Activated T-helper 1 cell treated with anti-CD3 and anti-CD28 coated beads, Interleukin-12 subunit alpha, Interleukin-12 subunit beta, Interleukin-2, Interleukin-4 antibody, amounts not matched to agents 30 ng/mL and 10 ng/mL and 1 ng/mL, durations not matched to agents 14 hours and 24 hours and 36 hours (primary cell): Measurements from ENCODE around the gene FRMD4A. TPM values are rescaled to one million over a fixed set of nuclear protein-coding genes. Genes with fewer than 3 reads are reported as not detected.

Experiments used
- DNase-seq: peaks from one replicate; pipeline ENCODE4 v3.0.0; 2021; ENCODE audit warnings: low spot score
- H3K27ac Mint-ChIP-seq: one replicate; pipeline ENCODE4 v1.8.0; 2021; ENCODE audit warnings: mild to moderate bottlenecking, mixed read lengths
- H3K27me3 Mint-ChIP-seq: one replicate; pipeline ENCODE4 v1.8.0; 2022; ENCODE audit warnings: mild to moderate bottlenecking, moderate library complexity, mixed read lengths; ENCODE audit not compliant: insufficient read depth
- H3K36me3 Mint-ChIP-seq: one replicate; pipeline ENCODE4 v1.8.0; 2021; ENCODE audit warnings: low read depth, mixed read lengths
- H3K4me1 Mint-ChIP-seq: one replicate; pipeline ENCODE4 v1.8.0; 2021; ENCODE audit warnings: low read depth, mixed read lengths
- H3K4me3 Mint-ChIP-seq: one replicate; pipeline ENCODE4 v1.8.0; 2021; ENCODE audit warnings: mild to moderate bottlenecking, moderate library complexity, mixed read lengths
- H3K9me3 Mint-ChIP-seq: one replicate; pipeline ENCODE4 v1.8.0; 2021; ENCODE audit warnings: mixed read lengths
- intact Hi-C: fragments of 100-400 bp; cut with micrococcal nuclease; formaldehyde crosslinking; loops from one replicate; pipeline ENCODE4 v1.15.1; 2024
- total RNA-seq: library from RNA; stranded (reverse); gene quantifications from 2 replicates; pipeline ENCODE4 v1.2.3, GENCODE V29; 2022

FRMD4A gene
- total RNA-seq, 1 donor from 2014 or later = 0.31 TPM

DNA sequence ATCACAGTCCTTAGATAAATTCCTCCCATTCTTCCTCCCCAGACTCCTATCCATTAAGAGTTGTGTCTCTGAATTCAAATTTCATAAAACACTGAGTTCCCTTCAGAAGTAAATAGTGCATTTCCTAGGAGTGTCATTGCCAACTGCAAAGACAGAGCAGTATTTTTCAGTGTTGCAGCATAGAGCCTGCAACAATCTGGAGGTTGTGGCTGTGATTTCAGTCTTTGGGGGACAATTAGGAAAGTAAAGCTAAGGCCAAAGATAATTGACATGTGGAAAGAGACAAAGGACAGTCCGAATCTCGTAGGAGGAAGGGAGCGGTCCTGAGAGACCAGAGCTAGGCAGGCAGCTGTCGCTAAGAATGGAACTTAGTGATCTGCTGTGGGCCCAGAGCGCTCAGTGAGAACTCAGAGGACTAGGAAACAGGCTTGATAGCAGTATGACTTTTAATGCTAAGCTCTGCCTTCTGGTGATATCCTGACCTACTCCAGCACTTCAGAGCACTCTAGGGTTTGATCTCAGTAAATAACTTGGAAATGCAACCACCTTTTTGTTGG lies 697.8 kb downstream of the FRMD4A start:
- no peak overlapping the region for H3K27ac Mint-ChIP-seq
- peaks cover 9% of the 10 kb centered on the region for H3K36me3 Mint-ChIP-seq

GRCh38 chr10:13632440-13632839 lies 698.3 kb downstream of the FRMD4A start:
- intact Hi-C loops = no loop called here
- Mint-ChIP-seq H3K27ac (no peak overlapping the region), H3K36me3 (peaks cover 7% of the 10 kb centered on the region), H3K4me1 (no peaks in the 10 kb centered on the region), H3K27me3 (no peaks in the 10 kb centered on the region), H3K4me3 (no peak overlapping the region), H3K9me3 (no peaks in the 10 kb centered on the region)
- no peak for DNase-seq

More for the DNA sequence above, 697.8 kb downstream of the FRMD4A start:
- intact Hi-C loops = no loop called here
- Mint-ChIP-seq H3K9me3 (no peaks in the 10 kb centered on the region), H3K4me3 (no peak overlapping the region), H3K27me3 (no peaks in the 10 kb centered on the region), H3K4me1 (no peaks in the 10 kb centered on the region)
- no peak for DNase-seq

DNA sequence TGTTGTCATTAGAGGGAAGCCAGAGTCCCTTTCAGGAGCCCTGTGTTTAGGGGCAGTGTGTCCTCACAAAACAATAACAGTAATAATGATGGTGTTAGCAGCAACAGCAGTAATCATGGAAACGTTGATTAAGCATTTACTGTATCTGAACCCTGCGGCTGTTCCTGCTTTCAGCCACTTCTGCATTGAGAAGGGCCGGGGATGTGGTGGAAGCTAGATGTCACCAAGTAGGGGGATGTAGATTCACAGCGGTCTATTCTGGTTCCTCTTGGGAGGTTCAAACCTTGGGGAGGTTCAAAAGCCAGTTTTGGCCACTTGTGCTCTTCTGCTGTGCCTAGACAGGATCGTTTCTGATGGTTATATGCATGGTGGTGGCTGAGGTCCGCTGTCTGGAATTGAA lies 699.1 kb downstream of the FRMD4A start:
- Mint-ChIP-seq H3K4me1 (no peaks in the 10 kb centered on the region), H3K27me3 (no peaks in the 10 kb centered on the region), H3K36me3 (peaks cover 7% of the 10 kb centered on the region), H3K4me3 (no peak overlapping the region), H3K27ac (no peak overlapping the region), H3K9me3 (no peaks in the 10 kb centered on the region)
- DNase-seq = no peak
- intact Hi-C loops = no loop called here

DNA sequence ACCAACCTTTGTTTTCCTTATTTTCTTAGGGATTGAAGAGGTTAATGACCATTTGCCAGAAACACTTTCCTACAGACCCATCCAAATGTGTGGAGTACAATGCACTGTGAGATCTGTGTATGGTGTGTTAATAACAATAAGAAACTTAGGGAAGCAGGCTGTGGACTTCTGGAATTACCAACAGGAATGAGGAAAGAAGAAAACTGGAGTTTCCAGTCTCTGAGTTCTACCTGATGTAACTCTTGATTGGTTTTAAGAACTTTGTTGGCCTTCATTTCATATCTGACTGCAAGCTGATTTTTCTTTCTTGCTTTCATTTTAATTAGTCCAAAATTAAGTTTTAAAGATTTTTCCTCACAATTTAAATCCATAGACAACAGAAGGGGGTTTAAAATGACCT lies 700.5 kb downstream of the FRMD4A start:
- Mint-ChIP-seq H3K4me1 (no peaks in the 10 kb centered on the region), H3K36me3 (peaks cover 5% of the 10 kb centered on the region)

GRCh38 chr10:13629116-13629515 lies 701.6 kb downstream of the FRMD4A start:
- Mint-ChIP-seq H3K9me3 (no peaks in the 10 kb centered on the region), H3K36me3 (no peaks in the 10 kb centered on the region), H3K4me1 (no peaks in the 10 kb centered on the region), H3K27ac (no peak overlapping the region), H3K4me3 (no peak overlapping the region), H3K27me3 (no peaks in the 10 kb centered on the region)
- DNase-seq = no peak
- intact Hi-C loops = no loop called here

More for the DNA sequence above, 700.5 kb downstream of the FRMD4A start:
- Mint-ChIP-seq H3K27me3 (no peaks in the 10 kb centered on the region), H3K27ac (no peak overlapping the region), H3K9me3 (no peaks in the 10 kb centered on the region), H3K4me3 (no peak overlapping the region)
- DNase-seq = no peak
- intact Hi-C loops = no loop called here

DNA sequence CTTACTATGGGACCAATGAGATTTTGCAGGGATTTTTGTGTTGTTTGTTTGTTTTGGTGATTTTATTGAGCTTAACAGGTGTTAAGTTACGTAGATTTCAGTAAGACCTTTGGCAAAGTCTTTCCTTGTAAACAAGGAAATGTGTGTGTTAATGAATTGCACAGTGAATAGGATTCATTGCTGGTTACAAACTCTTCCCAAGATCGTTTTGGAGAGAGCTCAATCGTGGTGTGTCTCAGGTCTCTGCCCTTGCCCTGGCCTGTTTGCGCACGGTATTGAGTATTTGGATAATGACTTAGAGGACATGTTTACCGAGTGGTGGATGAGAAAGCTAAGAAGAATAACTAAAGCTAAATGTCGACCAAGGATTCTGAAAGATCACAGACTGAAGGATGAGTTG lies 702.1 kb downstream of the FRMD4A start:
- H3K4me1 Mint-ChIP-seq = no peaks in the 10 kb centered on the region
- H3K9me3 Mint-ChIP-seq = no peaks in the 10 kb centered on the region
- intact Hi-C loops = no loop called here
- H3K27ac Mint-ChIP-seq = no peak overlapping the region
- H3K4me3 Mint-ChIP-seq = no peak overlapping the region
- DNase-seq = no peak
- no peaks in the 10 kb centered on the region for H3K27me3 Mint-ChIP-seq
- no peaks in the 10 kb centered on the region for H3K36me3 Mint-ChIP-seq

- intact Hi-C loops = no loop called here
Measured at GRCh38 chr10:13627459-13628310, 703.0 kb downstream of the FRMD4A start.

DNA sequence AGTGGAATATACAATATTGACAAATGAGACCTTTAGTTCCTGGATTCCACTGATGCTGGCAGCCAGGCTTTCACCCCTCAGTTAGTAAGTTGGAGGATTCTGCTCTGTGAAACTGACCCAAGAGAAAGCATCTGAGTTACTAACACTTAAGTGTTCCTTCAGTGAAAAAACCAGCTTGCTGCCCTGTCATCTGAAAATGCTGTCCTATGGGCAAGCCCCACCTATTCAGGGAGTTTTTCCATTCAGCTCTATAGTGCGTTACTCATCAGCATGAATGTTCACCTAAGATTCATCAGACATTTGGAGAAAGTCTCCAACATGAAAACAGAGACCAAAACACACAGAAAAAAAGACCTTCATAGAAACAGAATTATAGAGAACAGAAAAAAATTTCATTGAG lies 706.1 kb downstream of the FRMD4A start:
- Mint-ChIP-seq H3K27me3 (no peaks in the 10 kb centered on the region), H3K4me3 (no peak overlapping the region), H3K4me1 (no peaks in the 10 kb centered on the region), H3K27ac (no peak overlapping the region), H3K36me3 (no peaks in the 10 kb centered on the region), H3K9me3 (no peaks in the 10 kb centered on the region)
- intact Hi-C loops = no loop called here
- no peak for DNase-seq

More at GRCh38 chr10:13627459-13628310, 703.0 kb downstream of the FRMD4A start:
- Mint-ChIP-seq H3K27me3 (no peaks in the 10 kb centered on the region), H3K9me3 (no peaks in the 10 kb centered on the region), H3K36me3 (no peaks in the 10 kb centered on the region), H3K4me3 (no peak overlapping the region), H3K27ac (no peak overlapping the region), H3K4me1 (no peaks in the 10 kb centered on the region)
- DNase-seq = no peak

DNA sequence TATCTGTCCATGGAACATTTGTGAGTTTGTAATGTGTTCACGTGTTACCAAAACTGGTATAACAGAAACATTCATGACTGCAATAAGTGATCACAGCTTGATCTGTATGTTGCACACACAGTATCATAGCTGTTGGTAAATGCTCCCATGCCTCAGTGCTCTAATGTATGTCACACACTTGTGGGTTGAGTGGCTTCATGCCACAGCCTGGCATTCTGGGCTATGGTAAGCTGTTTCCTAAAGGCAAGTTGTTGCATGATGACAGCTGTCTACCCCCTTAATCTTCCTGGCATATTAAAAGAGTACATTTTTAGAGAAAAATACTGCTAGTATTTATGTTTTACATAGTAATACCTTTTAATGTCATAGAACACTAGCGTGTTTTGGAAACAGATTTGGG lies 708.8 kb downstream of the FRMD4A start:
- DNase-seq = no peak
- Mint-ChIP-seq H3K36me3 (peaks cover 16% of the 10 kb centered on the region), H3K27ac (no peak overlapping the region), H3K4me1 (no peaks in the 10 kb centered on the region), H3K27me3 (no peaks in the 10 kb centered on the region), H3K4me3 (no peak overlapping the region), H3K9me3 (no peaks in the 10 kb centered on the region)
- intact Hi-C loops = no loop called here

GRCh38 chr10:13617116-13617515 lies 713.6 kb downstream of the FRMD4A start:
- DNase-seq = no peak
- no peak overlapping the region for H3K27ac Mint-ChIP-seq
- H3K4me1 Mint-ChIP-seq = no peaks in the 10 kb centered on the region
- intact Hi-C loops = no loop called here
- no peaks in the 10 kb centered on the region for H3K27me3 Mint-ChIP-seq
- no peak overlapping the region for H3K4me3 Mint-ChIP-seq
- no peaks in the 10 kb centered on the region for H3K9me3 Mint-ChIP-seq
- peaks cover 30% of the 10 kb centered on the region for H3K36me3 Mint-ChIP-seq

DNA sequence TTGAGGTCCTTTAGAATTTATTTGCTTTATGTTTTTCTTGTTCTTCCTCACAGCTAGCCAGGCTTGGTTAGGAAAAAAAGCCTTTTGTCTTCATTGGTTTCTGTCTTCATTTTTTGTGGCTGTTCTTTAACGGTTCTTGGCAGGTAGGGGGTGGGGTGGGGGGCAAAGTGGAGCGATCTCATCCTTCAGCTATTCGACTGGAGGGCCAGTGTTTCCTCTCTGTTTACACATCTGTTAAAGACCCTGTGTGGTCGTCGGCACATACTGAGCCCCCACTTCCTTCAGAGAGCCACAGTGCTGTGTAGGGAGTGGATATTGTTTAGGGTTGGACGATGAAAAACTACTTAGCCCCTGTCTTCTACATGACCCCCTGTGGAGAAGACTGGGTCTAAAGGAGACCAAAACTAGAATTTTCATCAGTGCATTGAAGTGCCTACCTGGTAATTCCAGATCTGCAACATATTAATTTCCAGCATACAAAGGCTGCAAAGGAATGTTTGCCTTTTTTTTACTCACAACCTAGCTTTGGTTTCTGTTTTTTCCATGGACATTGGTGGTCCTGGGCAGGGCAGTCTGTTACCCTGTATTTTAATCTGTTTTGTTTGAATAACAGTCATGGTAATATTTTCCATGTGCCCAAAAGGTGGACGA lies 714.9 kb downstream of the FRMD4A start:
- DNase-seq = no peak
- H3K4me1 Mint-ChIP-seq = no peaks in the 10 kb centered on the region
- H3K36me3 Mint-ChIP-seq = peaks cover 34% of the 10 kb centered on the region
- intact Hi-C loops = no loop called here
- no peaks in the 10 kb centered on the region for H3K27me3 Mint-ChIP-seq
- no peak overlapping the region for H3K27ac Mint-ChIP-seq
- no peaks in the 10 kb centered on the region for H3K9me3 Mint-ChIP-seq
- H3K4me3 Mint-ChIP-seq = no peak overlapping the region

DNA sequence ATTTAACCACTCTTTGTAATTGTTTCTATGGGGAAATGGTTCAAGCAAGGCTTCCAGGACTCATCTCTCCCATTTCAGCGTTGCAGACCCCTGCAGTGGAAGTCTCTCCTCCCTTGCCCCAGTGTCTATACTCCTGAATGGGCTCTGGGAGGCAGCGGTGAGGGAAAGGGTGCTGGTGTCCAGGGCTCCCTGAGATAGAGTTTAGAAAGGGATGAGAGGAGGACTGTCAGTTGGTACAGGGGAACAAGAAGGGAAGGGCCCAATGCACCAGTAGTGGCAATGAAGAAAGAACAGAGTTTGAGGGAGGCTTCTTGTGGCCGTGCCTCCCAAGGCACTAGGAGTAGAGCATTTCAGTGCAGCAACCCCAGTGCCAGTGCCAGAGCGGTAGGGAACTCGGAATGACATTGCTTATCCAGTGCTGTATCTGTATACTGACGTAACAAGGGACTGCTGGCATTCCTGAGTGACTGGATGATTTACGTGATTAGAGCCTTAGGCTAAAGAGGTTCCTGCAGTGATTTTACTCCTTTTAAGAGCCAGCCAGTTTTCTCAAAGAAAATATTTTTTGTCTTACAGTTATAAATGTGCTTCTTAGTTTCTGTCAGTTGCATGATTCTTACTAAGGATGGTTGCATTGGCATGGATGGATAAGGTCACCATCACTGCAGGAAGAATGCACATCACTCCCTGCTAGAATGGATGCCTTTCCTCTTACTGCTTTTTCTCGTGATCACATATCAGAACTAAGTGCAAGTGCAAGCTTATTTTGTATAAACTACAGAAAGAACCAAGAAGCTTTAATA lies 716.0 kb downstream of the FRMD4A start:
- Mint-ChIP-seq H3K36me3 (peaks cover 39% of the 10 kb centered on the region), H3K4me3 (no peak overlapping the region), H3K27ac (no peak overlapping the region), H3K9me3 (no peaks in the 10 kb centered on the region), H3K27me3 (no peaks in the 10 kb centered on the region), H3K4me1 (no peaks in the 10 kb centered on the region)
- intact Hi-C loops = no loop called here
- DNase-seq = no peak
